Measurements from ENCODE around the gene NINJ2.
A peak's percentile ranks its signal among the peaks of the same experiment; 100 is the strongest.

Gene NINJ2

DNA sequence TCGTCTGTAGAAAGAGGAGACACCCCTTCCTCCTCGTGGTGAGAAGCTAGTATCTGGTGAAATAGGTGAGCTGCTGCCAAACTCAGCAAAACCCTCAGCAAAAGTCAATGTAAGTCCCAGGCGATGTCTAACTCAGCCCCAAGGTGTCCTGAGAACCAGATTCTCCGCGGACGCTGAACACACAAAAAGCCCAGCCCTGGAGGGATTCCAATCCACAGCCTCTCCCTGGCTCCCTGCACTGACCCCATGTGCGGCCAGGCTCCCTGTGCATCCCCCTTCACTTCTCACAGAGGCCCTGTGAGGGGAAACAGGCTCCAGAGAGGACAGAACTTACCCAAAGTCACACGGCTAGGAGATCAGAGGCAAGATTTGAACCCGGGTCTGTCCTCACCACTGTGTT, 81.5 kb downstream of the NINJ2 start:
- DNase-seq: no peak

GRCh38 chr12:581321-581720, 81.9 kb downstream of the NINJ2 start:
- no peak for DNase-seq

DNA sequence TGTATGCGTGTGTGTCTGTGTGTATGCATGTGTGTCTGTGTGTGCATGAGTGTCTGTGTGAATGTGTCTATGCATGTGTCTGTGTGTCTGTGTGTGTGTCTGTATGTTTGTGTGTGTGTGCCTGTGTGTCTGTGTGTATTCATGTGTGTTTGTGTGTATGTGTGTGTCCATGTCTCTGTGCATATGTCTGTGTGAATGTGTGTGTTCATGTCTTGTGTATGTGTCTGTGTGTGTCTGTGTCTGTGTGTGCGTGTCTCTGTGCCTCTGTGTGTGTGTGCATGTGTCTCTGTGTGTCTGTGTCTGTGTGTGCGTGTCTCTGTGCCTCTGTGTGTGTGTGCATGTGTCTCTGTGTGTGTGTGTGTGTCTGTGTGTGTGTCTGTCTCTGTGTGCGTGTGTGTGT, 82.4 kb downstream of the NINJ2 start:
- DNase-seq: no peak

GRCh38 chr12:579420-580110, 83.7 kb downstream of the NINJ2 start:
- DNase-seq: no peak

DNA sequence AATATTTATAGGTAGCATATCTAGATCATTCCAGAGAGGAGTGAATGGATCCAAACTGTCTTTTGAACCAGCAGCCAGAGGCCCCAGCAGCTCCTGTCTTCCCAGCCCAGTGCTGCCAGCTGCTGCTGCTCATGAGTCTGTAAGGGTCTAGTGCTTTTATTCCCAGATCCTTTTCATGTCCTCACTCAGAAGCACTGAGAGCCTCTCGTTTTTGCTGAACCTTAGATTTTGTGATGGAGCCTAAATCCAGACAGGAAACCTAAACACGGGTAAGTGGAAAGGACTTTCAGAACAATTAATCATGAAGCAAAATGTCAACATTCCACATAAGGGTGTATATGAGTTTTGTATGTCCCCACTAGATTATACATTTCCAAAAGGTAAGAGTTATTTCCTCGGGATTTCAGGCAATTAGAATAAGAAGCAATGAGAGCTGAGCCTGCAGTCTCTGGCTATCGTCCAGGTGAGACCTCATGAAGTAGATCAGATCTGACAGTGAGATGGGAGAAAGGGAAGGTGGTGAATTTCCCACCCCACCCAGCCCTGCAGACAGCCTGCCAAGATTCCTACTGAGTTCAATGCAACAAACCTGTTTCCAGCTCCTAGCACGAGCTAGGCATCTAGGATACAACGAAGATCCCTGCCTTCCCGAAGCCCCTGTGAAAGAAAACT, 84.4 kb downstream of the NINJ2 start:
- no peak for DNase-seq

DNA sequence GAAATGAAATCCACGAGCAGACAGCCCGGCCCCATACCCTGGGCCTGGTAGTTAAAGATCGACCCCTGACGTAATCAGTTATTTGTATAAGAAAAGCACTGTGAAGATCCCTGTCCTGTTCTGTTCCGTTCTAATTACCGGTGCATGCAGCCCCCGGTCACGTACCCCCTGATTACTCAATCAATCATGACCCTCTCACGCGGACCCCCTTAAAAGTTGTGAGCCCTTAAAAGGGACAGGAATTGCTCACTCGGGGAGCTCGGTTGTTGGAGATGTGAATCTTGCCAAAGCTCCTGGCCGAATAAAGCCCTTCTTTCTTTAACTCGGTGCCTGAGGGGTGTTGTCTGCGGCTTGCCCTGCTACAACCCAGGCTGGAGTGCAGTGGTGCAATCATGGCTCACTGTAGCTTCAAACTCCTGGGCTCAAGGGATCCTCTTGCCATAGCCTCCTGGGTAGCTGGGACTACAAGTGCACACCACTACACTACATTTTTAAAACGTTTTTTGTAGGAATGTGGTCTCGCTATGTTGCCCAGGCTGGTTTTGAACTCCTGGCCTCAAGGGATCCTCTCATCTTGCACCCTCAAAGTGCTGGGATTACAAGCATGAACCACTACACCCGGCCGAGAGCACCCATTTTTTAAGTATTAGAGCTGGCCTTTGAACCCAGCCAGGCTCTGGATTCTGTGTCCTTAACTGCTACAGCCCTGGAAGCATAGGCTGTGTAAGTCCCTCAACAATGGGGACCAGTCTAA, 85.1 kb downstream of the NINJ2 start:
- peak in 1 of 2 experiments; percentile 17 for DNase-seq

DNA sequence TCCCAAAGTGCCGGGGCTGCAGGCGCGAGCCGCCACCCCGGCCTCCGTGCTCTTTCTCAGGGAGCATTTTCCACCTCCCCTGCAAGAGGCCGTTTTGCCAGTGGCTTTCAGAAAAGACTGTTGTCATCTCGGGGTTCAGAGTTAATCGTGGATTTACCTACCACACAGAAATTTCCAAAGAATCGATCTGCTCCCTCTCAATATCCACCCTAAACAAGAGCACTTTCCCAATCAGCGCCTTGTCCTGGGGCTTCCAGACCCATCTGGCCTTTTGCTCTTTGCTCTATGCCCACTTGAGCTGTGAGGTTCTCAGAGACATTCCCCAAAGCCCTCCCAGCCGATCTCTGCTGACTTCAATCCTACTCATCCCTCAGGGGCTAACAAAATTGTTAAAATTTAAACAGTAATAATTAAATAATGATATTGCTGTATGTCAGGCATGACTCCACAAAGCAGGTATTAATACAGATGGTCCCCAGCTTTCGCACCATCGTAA, 86.6 kb downstream of the NINJ2 start:
- no peak for DNase-seq

DNA sequence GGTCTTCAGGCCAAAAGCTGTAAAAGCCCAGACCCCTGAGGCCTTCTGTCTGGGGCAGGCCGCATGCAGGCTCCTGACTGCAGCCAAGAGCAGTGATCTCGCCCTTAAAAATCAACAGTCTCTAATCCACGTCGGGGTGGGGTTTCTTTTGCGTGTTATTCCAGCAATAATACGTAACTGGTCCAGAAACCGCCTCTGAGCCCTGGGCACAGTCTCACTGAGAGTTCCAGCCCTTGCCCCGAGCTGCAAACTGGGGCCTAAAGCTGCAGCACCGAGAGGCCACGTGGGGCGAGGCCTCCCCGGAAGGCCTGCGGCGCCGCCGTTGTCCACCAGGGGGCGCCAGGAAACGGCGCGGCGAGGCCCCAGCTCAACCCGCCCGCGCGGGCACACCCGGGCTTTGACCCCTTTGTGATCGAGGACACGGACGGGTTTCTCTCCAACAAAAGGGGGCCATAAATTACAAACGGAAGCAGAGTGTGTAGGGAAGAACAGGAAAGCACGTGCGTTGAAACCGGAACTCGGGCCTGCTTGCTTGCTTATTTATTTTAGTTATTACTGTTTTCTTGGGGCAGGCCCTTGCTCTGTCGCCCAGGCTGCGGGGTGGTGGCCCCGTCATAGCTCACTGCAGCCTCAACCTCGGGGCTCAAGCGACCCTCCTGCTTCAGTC, 87.2 kb downstream of the NINJ2 start:
- peak; percentile 48 to 87 for DNase-seq

GRCh38 chr12:575129-575502, 88.1 kb downstream of the NINJ2 start:
- DNase-seq: no peak

GRCh38 chr12:574475-575128, 88.6 kb downstream of the NINJ2 start:
- DNase-seq: no peak

DNA sequence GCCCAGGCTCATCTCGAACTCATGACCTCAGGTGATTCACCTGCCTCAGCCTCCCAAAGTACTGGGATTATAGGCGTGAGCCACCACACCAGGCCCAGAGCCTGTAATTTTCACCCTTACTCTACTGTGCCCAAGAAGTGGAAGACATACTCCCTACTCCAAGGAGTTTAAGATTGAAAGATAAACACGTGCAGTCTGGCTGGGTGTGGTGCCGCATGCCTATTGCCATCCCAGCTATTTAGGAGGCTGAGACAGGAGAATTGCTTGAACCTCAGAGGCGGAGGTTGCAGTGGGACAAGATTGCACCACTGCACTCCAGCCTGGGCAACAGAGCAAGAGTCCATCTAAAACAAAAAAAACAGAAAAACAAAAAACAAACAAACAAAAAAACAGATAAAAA, 90.0 kb downstream of the NINJ2 start:
- no peak for DNase-seq

DNA sequence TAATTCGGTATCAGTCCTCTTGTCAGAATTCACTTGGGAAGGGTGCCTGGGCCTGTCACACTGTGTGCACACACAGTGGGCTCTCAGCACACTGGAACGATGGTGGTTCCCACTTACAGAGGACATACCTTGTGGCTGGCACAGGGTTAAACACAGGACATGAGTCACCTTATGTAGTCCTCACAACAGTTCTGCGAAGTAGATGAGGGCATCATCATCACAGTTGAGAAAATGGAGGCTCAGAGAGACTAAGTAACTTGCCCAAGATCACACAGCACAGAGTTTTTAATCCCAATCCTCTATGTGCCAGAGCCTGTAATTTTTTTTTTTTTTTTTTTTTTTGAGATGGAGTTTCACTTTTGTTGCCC, 90.7 kb downstream of the NINJ2 start:
- no peak for DNase-seq

GRCh38 chr12:571795-572531, 91.3 kb downstream of the NINJ2 start:
- DNase-seq: no peak

DNA sequence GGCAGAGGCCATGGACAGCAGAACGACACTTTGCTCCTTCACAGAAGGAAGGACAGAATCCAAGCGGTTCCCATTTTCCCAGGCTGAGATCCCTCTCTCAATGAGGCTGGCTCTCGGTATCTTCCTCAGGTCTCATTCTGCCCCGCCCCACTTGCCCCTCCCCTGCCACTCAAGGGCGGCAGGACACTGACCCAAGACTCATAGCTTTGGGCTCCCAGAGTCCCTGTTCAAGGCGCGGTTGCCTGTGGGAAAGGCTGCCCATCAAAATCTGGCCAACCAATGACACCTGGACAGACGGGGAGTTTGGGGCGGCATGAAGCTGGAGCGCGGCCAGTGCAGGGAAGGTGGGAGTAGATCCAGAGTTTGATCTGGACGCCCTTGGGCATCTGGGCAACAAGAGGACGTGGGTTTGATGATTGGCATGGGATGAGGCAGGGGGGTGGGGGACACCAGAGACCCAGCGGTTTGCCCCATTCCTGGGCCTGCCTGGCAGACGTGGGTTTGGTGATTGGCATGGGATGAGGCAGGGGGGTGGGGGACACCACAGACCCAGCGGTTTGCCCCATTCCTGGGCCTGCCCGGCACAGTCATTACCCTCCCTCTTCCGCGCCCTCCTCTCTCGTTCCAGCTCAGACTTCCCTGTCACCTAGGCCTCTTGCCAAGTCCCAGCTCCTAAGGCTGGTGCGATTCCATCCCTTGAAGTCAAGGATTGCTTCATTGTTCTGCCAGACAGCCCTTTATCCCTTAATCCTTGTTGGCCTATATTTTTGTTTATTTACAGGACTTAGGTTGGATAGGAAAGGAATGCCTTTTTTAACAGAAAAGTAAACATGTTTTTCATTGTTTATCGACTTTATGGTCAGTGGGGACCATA, 92.1 kb downstream of the NINJ2 start:
- DNase-seq: no peak

DNA sequence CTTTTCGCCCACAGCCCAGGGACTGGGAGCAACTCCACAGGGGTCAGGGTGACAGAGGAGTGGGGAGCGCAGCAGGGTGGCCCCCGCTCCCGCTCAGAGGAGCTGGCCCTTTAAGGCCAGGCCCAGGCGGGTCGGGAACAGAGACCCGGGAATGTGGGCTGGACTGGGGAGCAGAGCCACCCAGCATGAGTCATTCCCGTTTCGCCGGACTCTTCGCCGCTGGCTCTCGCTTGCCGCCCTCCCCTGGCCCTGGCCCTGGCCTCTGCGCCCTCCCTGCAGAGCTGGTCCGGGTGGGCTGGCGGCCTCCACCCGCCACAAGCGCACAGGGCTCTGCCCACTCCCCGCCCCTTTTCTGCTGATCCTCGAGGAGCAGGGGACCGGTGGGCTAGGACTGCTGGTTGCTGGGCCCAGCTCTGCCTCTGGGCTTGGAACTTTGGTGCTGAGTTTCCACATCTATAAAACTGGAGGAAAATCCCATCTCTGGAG, 92.8 kb downstream of the NINJ2 start:
- DNase-seq: no peak

DNA sequence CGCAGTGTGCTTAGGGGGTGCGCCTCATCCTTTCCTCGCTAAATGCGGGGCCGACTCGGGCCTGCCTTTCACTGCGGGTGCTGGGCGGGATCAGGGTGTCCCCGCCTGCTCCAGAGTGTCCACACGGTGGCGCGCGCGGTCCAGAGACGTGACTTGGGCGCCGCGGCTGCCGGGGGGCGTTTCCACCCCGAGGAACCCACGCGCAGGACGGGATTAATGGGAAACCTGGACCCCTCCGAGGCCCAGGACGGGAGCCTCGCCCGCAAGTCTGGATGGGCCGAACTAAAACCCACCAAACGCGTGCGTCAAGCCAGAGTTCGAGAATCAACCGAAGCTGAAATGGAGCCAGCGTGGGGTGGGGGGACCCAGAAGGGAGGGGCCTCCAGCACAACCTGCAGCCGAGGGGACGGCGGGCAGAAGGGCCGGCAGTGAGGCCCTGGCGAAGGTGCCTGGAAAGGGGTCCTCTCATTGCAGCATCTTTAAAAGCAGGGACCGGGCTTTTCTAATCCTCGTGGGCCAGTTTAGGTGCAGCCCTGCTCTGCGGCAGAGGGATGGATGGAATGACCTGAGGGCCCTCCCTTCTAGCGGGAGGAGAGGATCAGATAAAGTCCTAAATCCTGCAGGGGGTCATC, 93.3 kb downstream of the NINJ2 start:
- DNase-seq: peak; percentile 17 to 91

DNA sequence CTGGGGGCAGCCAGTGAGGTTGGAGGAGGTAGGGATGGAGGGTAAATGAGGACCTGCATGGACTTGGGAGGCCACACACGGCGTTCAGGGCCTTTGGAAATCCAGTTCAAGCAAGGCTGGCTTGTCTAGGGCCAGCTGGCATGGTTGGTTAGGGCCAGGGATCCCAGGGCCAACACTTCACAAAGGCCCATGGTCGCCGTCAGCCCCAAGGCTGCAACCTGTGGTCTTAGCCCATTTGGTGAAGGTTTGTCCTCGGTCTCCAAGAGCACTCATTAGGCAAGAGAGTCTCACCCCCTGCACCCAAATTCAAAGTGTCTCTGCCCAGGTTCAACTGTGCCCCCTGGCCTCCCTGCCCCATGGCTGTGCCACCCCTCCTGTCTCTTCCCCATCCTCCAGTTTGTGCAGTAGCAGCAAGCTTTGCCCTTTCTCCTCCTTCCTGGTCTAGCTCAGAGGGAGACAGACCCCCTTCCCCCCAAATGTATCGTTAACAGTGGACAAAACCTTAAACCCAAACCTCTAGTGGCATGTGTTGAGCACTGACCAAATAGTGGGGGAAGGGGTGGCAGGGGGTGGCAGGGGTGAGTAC, 94.1 kb downstream of the NINJ2 start:
- no peak for DNase-seq

- DNase-seq: no peak
Measured at GRCh38 chr12:568486-568885, 94.8 kb downstream of the NINJ2 start.

- no peak for DNase-seq
Measured at GRCh38 chr12:565589-566105, 97.6 kb downstream of the NINJ2 start.

DNA sequence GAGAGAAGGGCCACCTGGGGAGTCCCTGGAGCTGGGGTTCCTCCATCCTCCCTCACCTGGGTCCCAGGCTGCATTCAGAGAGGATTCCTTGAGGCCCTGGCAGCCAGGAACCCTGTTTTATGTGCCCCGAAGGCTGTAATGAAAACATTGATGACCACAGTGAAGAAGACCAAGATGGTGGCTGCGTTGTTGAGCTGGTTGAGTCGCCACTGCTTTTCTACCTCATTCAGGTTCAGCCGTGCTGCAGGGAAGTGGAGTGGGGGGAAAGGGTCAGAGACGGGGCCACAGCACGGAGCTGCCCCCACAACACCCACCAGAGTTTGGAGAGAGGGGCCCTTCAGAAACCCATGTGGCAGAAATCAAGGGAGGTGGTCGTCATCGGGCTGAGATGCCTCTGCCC, 98.1 kb downstream of the NINJ2 start:
- no peak for DNase-seq

Measured in NCI-H526 (cell line).